UCSD-AML1 (cell line): ENCODE data around the gene INO80.
A peak's percentile ranks its signal among the peaks of the same experiment; 100 is the strongest.

Source experiments
- DNase-seq: peaks from one replicate; lab custom pipeline; 2025; ENCODE audit not compliant: unreplicated experiment; lab: John Stamatoyannopoulos, UW

INO80 gene

GRCh38 chr15:40932649-40933516, 183.2 kb downstream of the INO80 start:
- DNase-seq, result no peak

DNA sequence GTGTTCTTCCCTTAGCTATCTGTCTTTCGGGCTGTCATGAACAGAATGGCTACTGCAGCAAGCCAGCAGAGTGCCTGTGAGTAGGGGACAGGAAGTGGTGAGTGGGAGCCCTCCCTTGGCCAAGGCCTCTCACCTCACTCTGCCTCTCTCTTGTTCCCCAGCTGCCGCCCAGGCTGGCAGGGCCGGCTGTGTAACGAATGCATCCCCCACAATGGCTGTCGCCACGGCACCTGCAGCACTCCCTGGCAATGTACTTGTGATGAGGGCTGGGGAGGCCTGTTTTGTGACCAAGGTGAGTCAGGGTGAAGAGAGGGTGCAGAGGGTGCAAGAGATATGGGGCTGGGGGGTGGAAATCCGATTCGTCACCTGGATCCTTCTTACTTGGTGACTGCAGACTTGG, 183.9 kb downstream of the INO80 start:
- peak; percentile 56 for DNase-seq

GRCh38 chr15:40931300-40932142, 184.6 kb downstream of the INO80 start:
- no peak for DNase-seq

GRCh38 chr15:40930430-40931299, 185.4 kb downstream of the INO80 start:
- DNase-seq, result peak; percentile 55

DNA sequence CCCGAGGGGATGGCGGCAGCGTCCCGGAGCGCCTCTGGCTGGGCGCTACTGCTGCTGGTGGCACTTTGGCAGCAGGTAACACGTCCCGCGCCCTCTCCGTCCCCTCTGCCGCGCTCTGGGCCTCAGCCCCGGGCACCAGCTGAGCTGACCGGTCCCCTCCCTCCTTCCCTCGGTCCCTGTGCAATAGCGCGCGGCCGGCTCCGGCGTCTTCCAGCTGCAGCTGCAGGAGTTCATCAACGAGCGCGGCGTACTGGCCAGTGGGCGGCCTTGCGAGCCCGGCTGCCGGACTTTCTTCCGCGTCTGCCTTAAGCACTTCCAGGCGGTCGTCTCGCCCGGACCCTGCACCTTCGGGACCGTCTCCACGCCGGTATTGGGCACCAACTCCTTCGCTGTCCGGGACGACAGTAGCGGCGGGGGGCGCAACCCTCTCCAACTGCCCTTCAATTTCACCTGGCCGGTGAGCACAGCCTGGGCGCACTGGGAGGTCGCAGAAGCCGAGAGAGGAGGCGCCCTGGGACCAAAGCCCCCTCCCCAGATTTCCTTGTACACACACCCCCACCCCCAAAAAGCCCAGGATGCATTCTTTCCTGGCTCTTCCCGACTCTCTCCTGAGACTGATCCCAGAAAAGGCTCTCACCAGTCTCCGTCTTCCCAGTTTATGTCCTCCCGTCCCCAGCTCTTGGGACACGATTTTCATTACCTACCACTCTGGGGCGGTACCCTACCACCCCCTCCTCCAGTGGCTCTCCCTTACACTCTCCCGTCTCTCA, 186.2 kb downstream of the INO80 start:
- DNase-seq, result no peak
